H1 (cell line): ENCODE results near the gene GNS. TPM values are rescaled to one million over a fixed set of nuclear protein-coding genes. Genes with fewer than 3 reads are reported as not detected.

Experiments used
- CHD7 ChIP-seq: fragments of 300-600 bp; sonication (generic); IDR thresholded peaks from 2 replicates; pipeline ENCODE4 v1.7.1; 2012; ENCODE audit warnings: low read length, moderate library complexity, mild to moderate bottlenecking, inconsistent platforms; ENCODE audit not compliant: insufficient replicate concordance
- E2F6 ChIP-seq: IDR thresholded peaks from 2 replicates; pipeline ENCODE4 v1.6.1; 2012; ENCODE audit warnings: inconsistent platforms
- polyA plus RNA-seq, 7 experiments: library from polyadenylated mRNA; depleted of rRNA in 3 of 7; stranded (reverse) in 5 of 7; unstranded in 2 of 7; fragments of >200 nt in 5 of 7; fragments of 200-250 nt in 2 of 7; gene quantifications; 1 replicate in 5 of 7; 2 replicates in 1 of 7; 4 replicates in 1 of 7; pipeline versions ENCODE4 v1.2.1 to v1.2.3, GENCODE V29; 2011 to 2013; ENCODE audit warnings: missing spikeins in 2 of 7, mixed read lengths in 2 of 7
- total RNA-seq: library from RNA; stranded (reverse); fragmentation: NEBNext Ultra II Directional; extraction: Animal tissue kit (Norgen Biotek cat#: 25700); gene quantifications from 2 replicates; pipeline ENCODE4 v1.2.1, GENCODE V29; 2021

Gene GNS
- total and polyA plus RNA-seq, 2 of the 8 experiments (the other 6 are each of a cell fraction or from before 2014, with no cell fraction given), result 16.0 to 28.5 TPM

GRCh38 chr12:64691795-64692583, 67.2 kb downstream of the GNS start (continued):
- TF ChIP-seq CHD7 (peak; percentile 21), E2F6 (no peak)
